BLaER1 (cell line): ENCODE measurements around the gene OPA1.

Experiments used
- H3K27ac ChIP-seq: shearing (Covaris generic); formaldehyde crosslinking; 2 replicates; pipeline ENCODE4 v1.8.1; 2022
- H3K27me3 ChIP-seq: shearing (Covaris generic); formaldehyde crosslinking; 2 replicates; pipeline ENCODE4 v1.8.1; 2022
- H3K36me3 ChIP-seq: shearing (Covaris generic); formaldehyde crosslinking; 2 replicates; pipeline ENCODE4 v1.8.1; 2022
- H3K4me1 ChIP-seq: shearing (Covaris generic); formaldehyde crosslinking; 2 replicates; pipeline ENCODE4 v1.8.1; 2022
- H3K4me2 ChIP-seq: shearing (Covaris generic); formaldehyde crosslinking; 2 replicates; pipeline ENCODE4 v1.8.1; 2022
- H3K4me3 ChIP-seq: shearing (Covaris generic); formaldehyde crosslinking; 2 replicates; pipeline ENCODE4 v1.8.1; 2022
- H3K9ac ChIP-seq: shearing (Covaris generic); formaldehyde crosslinking; 2 replicates; pipeline ENCODE4 v1.8.1; 2022
- H3K9me3 ChIP-seq: shearing (Covaris generic); formaldehyde crosslinking; 2 replicates; pipeline ENCODE4 v1.8.1; 2022
- H4K20me1 ChIP-seq: shearing (Covaris generic); formaldehyde crosslinking; 2 replicates; pipeline ENCODE4 v1.8.1; 2022
- Cebpa-rat ChIP-seq: shearing (Covaris generic); IDR thresholded peaks from 2 replicates; pipeline ENCODE4 v1.8.1; 2022

The OPA1 gene

DNA sequence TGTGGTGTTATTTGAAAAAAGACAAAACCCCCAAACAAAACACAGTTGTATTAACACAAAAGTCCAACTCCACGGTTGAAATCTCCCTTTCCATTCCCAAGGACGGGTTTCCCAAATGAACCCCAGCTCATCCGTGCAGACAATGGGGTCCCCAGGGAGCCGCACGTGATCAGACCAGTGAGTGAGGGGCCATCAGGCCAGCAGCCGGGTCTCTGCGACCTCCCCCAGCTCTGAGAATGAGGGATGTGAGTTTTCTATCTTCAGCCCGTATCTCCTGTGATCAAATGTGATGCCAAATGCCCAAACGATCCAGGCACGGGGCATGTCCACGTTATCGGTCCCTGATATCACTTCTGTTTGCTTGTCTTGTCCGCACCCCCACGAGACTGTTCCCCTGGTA lies 138.0 kb downstream of the OPA1 start:
- Histone ChIP-seq H3K36me3 (no peaks in the 10 kb centered on the region), H3K9me3 (no peaks in the 10 kb centered on the region), H3K4me1 (no peaks in the 10 kb centered on the region), H3K4me3 (no peak overlapping the region), H3K27me3 (no peaks in the 10 kb centered on the region), H4K20me1 (no peaks in the 10 kb centered on the region), H3K27ac (no peak overlapping the region), H3K4me2 (no peak overlapping the region), H3K9ac (no peak overlapping the region)
- TF ChIP-seq Cebpa-rat, result no peak

DNA sequence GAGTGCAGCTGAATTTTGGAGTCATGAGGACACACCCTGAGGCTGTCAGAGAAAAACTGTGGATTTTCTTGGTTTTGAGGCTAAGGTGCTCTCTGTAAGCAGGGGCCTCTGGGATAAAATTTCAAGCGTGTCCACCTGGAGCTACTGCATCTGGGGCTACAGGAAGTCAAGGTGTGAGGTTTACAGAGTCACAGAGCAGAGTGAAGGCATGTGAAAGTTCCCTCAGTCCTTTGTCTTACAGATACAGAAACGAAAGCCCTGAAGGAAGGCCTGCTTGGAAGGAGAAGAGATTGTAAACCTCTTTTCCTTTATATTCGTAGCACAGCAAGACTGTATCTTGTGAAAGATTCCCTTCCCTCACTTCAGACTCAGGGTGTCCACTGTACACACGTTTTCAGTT lies 138.6 kb downstream of the OPA1 start:
- TF ChIP-seq Cebpa-rat, result no peak
- no peak overlapping the region for H3K4me3 ChIP-seq

GRCh38 chr3:193732391-193732790 lies 139.4 kb downstream of the OPA1 start:
- Histone ChIP-seq H3K9ac (no peak overlapping the region), H3K4me3 (no peak overlapping the region), H3K9me3 (no peaks in the 10 kb centered on the region), H4K20me1 (no peaks in the 10 kb centered on the region), H3K4me1 (no peaks in the 10 kb centered on the region), H3K27ac (no peak overlapping the region), H3K4me2 (no peak overlapping the region), H3K36me3 (no peaks in the 10 kb centered on the region), H3K27me3 (no peaks in the 10 kb centered on the region)
- no peak for TF ChIP-seq Cebpa-rat

More for the DNA sequence above, 138.6 kb downstream of the OPA1 start:
- H3K27ac ChIP-seq, result no peak overlapping the region
- H3K27me3 ChIP-seq, result no peaks in the 10 kb centered on the region
- no peak overlapping the region for H3K9ac ChIP-seq
- no peaks in the 10 kb centered on the region for H4K20me1 ChIP-seq
- H3K36me3 ChIP-seq, result no peaks in the 10 kb centered on the region
- H3K4me2 ChIP-seq, result no peak overlapping the region
- H3K4me1 ChIP-seq, result no peaks in the 10 kb centered on the region
- H3K9me3 ChIP-seq, result no peaks in the 10 kb centered on the region

DNA sequence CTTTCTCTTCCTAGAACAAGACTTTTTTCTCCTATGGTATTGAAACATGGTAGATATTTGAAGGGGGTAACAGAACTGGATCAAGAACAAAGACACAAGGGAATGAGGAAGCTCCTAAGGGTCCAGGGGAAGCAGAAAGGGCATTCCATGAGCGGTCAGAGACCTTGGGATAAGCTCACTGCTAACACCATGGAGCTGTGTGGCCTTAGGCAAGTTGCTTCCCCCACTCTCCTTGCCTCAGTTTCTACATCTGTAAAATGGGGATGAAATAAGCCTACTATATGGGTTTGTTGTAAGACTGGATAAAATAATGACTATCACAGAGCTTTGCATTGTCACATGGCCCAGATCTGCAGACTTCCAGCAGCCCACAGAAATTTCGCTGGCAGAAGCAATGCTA lies 139.8 kb downstream of the OPA1 start:
- TF ChIP-seq Cebpa-rat, result no peak
- Histone ChIP-seq H3K36me3 (no peaks in the 10 kb centered on the region), H3K27ac (no peak overlapping the region), H3K9ac (no peak overlapping the region), H3K4me1 (no peaks in the 10 kb centered on the region), H3K27me3 (no peaks in the 10 kb centered on the region), H3K4me2 (no peak overlapping the region), H4K20me1 (no peaks in the 10 kb centered on the region), H3K9me3 (no peaks in the 10 kb centered on the region), H3K4me3 (no peak overlapping the region)

GRCh38 chr3:193734737-193735366 lies 141.8 kb downstream of the OPA1 start:
- TF ChIP-seq Cebpa-rat, result no peak
- Histone ChIP-seq H3K4me3 (no peak overlapping the region), H3K4me2 (no peak overlapping the region), H4K20me1 (no peaks in the 10 kb centered on the region), H3K4me1 (no peaks in the 10 kb centered on the region), H3K36me3 (no peaks in the 10 kb centered on the region), H3K9ac (no peak overlapping the region), H3K27me3 (no peaks in the 10 kb centered on the region), H3K27ac (no peak overlapping the region), H3K9me3 (no peaks in the 10 kb centered on the region)

DNA sequence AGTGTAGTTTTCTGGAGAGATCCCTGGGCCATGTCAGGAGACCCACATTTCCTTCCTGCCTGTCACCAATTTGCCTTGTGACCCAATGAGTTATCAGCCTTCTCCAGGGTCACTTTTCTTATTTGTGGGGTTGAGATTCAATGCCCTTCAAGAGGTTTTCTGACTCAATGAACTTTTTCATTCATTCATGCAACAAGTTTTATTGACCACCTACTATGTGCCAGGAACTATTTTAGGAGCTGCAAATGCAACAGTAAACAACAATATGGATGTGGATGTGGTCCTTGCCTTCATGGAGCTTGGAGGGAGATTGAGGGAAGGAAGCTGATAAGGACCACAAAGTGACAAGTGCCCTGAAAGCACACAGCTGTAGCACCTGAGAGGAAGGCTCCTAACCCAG lies 142.8 kb downstream of the OPA1 start:
- H3K4me2 ChIP-seq, result no peak overlapping the region
- no peaks in the 10 kb centered on the region for H4K20me1 ChIP-seq
- H3K36me3 ChIP-seq, result no peaks in the 10 kb centered on the region
- H3K9ac ChIP-seq, result no peak overlapping the region
- no peak overlapping the region for H3K4me3 ChIP-seq
- H3K27ac ChIP-seq, result no peak overlapping the region
- H3K4me1 ChIP-seq, result no peaks in the 10 kb centered on the region
- no peaks in the 10 kb centered on the region for H3K9me3 ChIP-seq
- TF ChIP-seq Cebpa-rat, result no peak
- no peaks in the 10 kb centered on the region for H3K27me3 ChIP-seq

DNA sequence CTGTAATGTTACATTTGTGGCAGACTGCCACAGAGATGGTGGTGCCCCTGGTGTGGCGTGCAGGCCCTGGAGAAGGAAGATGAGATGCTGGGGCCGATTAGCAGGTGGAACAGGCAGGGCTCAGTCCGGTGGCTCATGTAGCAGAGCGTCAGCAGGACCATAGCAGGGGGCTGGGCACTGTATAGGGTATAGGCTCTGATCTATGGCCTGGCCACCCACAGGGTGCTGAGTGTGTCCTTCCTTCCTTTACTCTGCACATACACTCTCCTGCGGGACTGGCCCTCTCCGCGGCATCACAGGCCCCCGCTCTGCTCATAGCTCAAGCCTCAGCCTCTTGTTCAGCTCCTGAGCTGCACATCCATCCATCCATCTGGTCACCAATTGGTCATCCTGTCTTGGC lies 143.6 kb downstream of the OPA1 start:
- Histone ChIP-seq H3K4me3 (no peak overlapping the region), H3K4me1 (no peaks in the 10 kb centered on the region), H3K9ac (no peak overlapping the region), H3K36me3 (no peaks in the 10 kb centered on the region), H4K20me1 (no peaks in the 10 kb centered on the region), H3K27me3 (no peaks in the 10 kb centered on the region), H3K27ac (no peak overlapping the region), H3K9me3 (no peaks in the 10 kb centered on the region), H3K4me2 (no peak overlapping the region)
- TF ChIP-seq Cebpa-rat, result no peak

DNA sequence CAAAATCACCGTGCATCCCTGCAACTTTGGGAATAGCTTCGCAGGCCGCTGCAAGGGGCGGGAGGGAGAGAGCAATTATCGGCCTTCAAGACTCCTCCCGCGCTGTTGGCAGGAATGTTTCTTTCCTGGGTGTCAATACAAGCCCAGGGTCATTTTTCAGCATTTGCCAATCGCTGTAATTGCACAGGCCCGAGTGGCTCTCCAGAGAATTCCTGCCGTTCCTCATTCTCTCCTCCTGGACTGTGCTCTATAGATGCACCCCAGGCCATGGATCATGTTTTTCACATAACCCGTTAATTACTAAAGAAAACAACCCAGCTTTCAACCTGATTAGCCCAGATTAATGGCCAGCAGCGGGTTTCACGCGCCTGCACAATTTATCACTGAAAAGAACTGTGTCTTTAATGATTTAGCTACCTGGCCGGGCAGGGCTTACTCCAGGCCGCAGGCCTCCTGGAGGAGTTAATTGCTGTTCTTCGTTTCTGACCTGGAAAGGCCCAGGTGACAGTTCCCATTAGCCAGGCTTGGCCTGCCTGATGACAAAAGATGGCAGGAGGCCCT lies 144.3 kb downstream of the OPA1 start:
- no peak overlapping the region for H3K9ac ChIP-seq
- TF ChIP-seq Cebpa-rat, result no peak
- H3K4me1 ChIP-seq, result no peaks in the 10 kb centered on the region

GRCh38 chr3:193742628-193743027 lies 149.6 kb downstream of the OPA1 start:
- H3K4me3 ChIP-seq, result no peak overlapping the region
- no peak overlapping the region for H3K9ac ChIP-seq
- no peaks in the 10 kb centered on the region for H4K20me1 ChIP-seq
- H3K4me1 ChIP-seq, result no peaks in the 10 kb centered on the region
- H3K27ac ChIP-seq, result no peak overlapping the region
- no peak overlapping the region for H3K4me2 ChIP-seq
- no peaks in the 10 kb centered on the region for H3K36me3 ChIP-seq
- TF ChIP-seq Cebpa-rat, result no peak
- H3K9me3 ChIP-seq, result no peaks in the 10 kb centered on the region
- H3K27me3 ChIP-seq, result no peaks in the 10 kb centered on the region

More for the DNA sequence above, 144.3 kb downstream of the OPA1 start:
- Histone ChIP-seq H3K36me3 (no peaks in the 10 kb centered on the region), H3K27ac (no peak overlapping the region), H3K4me2 (no peak overlapping the region), H3K4me3 (no peak overlapping the region), H3K9me3 (no peaks in the 10 kb centered on the region), H4K20me1 (no peaks in the 10 kb centered on the region), H3K27me3 (no peaks in the 10 kb centered on the region)

GRCh38 chr3:193743702-193744047 lies 150.7 kb downstream of the OPA1 start:
- no peak for TF ChIP-seq Cebpa-rat
- no peak overlapping the region for H3K9ac ChIP-seq

More at GRCh38 chr3:193743702-193744047, 150.7 kb downstream of the OPA1 start:
- no peaks in the 10 kb centered on the region for H3K36me3 ChIP-seq
- no peak overlapping the region for H3K27ac ChIP-seq
- H3K9me3 ChIP-seq, result no peaks in the 10 kb centered on the region
- no peak overlapping the region for H3K4me3 ChIP-seq
- H4K20me1 ChIP-seq, result no peaks in the 10 kb centered on the region
- H3K4me1 ChIP-seq, result no peaks in the 10 kb centered on the region
- no peaks in the 10 kb centered on the region for H3K27me3 ChIP-seq
- H3K4me2 ChIP-seq, result no peak overlapping the region
